Stimulated activated naive CD4-positive, alpha-beta T cell treated with Interleukin-2 at 50 U/mL for 16 hours (primary cell): ENCODE data around the gene INTS1.

Experiments used
- DNase-seq: peaks from one replicate; lab custom pipeline; 2025; lab: John Stamatoyannopoulos, UW

Gene INTS1

DNA sequence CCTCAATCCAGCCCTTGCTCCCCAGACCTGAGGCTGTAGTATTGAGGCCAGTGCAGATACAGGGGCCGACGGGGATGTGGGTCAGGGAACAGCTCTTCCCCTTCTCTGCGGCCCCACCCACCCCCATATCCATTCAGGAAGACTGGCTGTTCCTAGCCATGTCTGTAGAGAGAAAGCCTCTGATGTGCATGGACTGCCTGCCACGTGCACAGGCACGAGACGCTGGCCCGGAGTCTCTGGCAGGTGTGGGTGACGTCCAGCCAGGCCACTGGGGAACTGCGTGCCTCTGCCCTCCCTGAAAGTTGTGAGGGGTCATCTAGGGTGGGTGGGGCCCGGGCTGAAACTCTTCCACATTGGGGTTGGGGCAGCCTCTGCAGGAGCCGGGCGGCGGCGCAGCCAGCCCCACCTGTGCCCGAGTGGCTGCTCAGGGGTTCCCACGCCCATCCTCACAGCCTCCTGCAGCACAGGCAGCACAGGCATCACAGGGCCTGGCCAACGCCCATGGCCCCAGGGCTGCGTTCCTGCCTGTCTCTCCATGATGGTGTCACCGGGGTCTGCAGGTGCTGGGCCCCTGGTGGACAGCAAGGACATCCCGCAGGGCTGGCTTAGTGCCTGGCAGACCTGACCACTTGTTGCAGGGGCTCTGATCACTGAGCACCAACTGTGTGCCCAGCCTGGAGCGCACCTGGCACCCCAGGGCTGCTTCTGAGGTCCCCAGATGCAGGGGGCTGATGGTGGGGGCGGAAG lies 72.4 kb downstream of the INTS1 start:
- no peak for DNase-seq

DNA sequence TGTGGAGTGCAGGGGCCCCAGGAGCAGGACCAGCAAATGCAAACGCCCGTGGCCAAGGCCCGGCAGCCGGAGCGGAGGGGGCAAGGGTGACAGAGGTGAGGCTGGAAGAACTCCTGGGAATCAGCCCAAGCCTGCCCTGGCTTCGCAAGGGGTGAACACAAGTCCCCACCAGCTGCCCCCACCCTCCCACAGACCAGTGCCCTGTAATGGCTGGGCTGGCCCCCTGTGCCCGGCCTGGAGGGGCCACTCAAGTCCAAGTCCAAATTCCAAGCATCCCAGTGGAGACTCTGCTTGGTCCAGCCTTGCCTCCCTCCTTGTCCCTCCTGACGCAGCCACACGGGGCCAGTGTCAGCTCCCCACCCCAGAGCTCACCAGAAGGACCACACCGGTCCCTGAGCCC lies 73.0 kb downstream of the INTS1 start:
- no peak for DNase-seq

DNA sequence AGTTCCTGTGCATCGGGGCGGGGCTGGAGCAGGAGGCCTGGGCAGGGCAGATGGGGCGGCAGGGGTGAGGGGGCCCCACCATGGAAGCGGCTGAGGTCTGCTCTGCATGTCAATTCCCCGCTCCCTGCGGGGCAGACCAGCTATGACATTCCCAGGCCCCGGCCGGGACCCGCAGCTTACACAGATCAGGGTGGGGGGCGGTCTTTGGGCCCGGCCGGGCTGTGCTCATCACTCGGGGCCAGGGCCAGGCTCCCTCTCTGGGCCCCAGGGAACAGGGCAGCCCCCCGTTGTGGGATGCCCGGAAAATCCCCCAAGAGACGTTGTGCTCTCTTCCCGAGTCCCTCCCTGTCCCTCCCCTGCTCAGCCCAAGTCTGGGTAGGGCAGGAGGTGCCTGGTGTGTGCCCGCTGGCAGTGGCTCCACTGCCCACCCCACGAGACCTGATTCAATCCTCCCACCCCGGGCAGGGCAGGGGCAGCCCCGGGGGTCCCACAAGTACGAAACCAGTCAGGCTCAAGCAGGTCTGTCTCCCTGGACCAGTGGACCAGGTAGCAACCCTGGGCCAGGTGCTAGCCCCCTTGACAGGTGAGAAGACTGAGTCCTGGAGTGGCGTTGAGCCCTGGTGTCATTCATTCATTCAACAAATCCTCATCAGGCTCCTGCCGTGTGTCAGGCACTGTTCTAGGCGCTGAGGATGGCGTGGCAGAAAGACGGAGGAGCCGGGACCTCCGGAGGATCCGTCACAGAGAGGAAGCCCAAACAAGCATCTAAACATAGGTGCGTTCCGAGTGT lies 73.9 kb downstream of the INTS1 start:
- no peak for DNase-seq

DNA sequence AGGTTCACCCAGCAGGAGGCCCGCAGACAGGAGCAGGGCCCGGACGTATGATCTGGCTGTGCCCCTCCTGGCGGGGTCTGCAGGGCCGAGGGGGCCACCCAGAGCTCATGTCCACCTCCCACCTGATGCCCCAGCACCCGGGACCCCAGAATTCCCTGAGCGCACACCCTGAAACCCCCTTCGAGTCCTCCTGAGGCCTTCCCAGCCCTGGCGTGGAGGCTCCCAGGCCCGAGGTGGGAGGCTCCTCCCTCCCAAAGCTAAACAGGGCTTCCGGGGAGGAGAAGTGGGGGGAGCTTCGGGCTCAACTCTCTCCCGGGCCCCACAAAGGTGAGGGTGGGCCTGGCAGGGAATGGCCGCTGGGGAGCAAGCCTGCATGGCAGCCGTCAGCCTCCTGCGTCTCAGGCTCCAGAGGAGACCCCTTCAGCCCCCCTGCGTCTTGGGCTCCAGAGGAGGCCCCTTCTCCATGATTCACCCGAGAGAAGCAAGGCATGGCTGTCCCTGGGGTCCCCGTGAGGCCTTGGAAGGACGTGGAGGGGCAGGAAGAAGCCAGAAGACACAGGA lies 75.2 kb downstream of the INTS1 start:
- DNase-seq, result no peak

DNA sequence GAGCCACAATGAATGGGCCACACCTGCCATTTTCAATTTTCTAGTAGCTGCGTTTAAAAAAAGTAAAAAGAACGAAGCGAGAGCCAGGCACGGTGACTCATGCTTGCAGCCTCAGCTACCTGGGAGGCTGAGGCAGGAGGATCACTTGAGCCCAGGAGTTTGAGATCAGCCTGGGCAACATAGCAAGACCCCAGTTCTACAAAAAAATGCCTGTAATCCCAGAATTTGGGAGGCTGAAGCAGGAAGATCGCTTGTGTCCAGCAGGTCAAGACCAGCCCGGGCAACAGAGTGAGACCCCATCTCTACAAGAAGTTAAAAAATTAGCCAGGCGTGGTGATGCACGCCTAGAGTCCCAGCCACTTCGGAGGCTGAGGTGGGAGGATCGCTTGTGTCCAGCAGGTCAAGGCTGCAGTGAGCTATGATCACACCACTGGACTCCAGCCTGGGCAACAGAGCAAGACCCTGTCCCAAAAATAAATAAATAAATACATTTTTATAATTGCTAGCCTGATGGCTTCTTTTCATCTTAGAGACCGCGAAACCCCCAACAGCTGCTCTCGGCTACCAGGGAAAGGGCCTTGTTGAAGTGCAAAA lies 77.0 kb downstream of the INTS1 start:
- no peak for DNase-seq

DNA sequence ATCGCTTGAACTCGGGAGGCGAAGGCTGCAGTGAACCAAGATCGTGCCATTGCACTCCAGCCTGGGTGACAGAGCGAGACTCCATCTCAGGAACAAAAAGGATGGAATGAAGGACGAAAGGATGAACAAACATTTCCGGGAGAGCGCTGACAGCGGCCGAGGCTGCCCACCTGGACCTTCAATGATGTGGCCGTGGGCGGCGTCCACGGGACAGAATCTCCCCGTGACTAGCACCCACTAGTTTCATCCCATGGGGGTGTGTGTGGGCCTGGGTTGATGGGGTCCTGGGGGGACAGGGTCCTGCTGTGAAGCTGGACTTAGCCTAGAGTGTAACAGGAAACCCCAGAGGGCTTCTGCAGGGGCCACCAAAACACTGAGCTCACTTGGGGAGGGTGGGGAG lies 77.7 kb downstream of the INTS1 start:
- DNase-seq, result no peak

DNA sequence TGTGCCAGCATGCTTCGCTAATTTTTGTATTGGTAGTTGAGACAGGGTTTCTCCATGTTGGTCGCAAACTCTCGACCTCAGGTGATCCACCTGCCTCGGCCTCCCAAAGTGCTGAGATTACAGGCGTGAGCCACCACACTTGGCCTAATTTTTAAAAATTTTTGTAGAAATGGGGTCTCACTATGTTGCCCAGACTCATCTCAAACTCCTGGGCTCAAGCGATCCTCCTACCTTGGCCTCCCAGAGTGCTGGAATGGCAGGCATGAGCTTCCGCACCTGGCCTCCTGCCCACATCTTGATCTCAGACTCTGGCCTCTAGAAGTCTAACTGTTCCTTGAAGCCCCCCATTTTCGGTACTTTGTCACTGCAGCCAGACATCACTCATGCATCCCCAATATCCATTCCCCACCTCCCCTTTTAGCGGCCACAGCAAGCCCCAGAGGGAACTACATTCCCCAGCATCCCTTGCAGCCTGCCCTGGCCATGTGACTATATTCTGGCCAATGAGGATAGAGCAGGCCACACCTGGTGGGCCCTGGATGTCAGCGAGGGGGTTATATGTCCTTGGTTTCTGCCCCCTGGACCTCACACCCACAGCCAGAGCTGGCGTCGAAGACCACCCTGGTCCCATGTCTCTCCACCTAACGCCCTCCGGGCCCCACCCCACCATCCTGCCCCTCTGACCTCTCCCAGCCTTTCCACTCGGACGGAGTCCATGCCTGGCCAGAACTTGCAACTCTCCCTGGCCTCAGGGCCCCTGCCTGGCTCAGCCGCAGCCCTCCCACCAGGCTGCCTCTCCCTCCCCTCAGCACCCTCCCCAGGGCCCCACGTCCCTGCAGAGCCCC lies 78.7 kb downstream of the INTS1 start:
- no peak for DNase-seq

DNA sequence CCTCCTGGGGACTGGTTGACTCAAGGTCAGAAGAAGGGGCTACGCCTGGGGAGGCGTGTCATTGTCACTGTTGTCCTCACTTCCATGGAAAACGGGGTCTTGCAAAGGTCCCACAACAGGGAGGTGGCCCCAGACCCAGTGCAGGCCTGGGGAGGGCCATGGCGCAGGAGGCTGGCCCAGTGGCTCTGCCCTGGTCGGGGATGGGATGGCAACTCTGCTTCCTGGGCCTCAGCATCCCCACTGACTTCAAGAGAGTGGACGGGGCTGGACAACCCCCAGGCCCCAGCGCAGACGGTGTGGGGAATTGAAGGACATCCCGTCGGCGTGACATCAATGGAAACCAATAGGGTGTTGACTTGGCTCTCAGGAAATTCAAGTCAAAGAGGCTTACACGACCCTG lies 80.1 kb downstream of the INTS1 start:
- no peak for DNase-seq

DNA sequence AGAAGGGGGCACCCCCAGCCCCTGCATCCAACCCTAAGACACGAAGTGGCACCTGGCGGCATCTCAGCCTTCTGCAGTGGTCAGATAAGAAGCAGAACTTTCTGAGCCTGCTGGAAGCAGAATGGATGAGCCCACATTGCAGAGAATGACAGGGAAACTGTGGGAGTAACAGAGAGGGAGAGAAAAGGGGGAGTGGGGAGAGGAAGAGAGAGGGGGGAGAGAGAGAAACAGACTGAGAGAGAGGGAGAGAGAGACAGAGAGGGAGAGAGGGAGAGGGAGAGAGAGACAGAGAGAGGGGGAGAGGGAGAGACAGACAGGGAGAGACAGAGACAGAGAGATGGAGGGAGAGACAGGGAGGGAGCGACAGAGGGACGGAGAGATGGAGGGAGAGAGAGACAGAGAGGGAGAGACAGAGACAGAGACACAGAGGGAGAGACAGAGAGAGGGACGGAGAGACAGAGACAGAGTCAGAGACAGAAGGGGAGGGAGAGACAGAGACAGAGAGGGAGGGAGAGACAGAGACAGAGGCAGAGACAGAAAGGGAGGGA lies 80.9 kb downstream of the INTS1 start:
- DNase-seq, result no peak

DNA sequence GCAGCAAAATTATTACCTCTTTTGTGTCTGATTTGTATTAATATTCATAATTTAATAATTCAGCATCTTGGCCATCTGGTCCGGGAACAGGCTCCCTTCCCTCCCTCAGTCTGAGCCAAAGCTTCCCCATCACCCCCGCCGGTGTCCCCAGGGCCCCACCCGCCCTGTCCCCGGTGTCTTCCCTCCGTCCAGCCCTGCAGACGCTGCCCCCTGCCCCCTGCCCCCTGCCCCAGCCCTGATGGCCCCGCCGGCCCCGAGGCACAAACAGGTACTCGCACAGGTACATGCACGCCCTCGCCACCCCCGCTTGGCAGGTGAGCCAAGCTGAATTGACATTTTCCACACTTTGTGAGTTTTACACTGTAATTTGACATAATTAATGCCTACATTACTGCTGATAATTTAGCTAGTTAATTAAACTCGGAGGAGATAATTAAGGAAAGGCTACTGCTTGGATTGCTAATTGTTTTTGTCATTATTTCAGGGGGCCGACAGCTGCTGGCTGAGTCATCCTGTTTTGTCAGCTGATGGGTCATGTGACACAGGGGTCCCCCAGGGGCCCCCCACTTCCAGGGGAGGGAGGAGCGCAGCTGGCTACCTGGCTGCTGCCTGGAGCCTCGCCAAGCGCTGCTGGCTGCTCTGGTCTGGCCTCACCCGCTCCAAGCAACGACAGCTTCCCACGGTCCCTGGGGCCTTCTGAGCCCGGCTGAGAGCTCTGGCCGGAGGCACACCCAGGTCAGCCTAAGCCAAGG lies 81.5 kb downstream of the INTS1 start:
- no peak for DNase-seq

DNA sequence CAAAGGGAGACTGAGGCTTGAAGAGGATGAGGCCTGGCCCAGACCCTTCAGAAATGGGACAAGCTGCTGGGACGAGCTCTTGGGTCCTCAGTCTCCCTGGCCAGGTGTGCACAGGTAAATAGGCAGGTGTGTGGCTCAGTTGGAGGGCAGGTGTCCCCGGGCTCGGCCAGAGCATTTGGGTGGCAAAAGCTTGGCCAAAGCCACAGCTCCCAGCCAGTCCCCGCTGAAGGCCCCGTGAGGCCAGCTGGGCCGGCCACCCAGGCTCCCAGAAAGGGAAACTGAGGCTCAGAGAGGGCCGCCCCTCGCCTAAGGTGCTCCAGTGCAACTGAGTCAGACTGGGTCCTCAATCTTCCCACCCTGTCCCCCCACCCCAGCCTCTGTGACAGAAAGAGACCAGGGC lies 82.2 kb downstream of the INTS1 start:
- no peak for DNase-seq

DNA sequence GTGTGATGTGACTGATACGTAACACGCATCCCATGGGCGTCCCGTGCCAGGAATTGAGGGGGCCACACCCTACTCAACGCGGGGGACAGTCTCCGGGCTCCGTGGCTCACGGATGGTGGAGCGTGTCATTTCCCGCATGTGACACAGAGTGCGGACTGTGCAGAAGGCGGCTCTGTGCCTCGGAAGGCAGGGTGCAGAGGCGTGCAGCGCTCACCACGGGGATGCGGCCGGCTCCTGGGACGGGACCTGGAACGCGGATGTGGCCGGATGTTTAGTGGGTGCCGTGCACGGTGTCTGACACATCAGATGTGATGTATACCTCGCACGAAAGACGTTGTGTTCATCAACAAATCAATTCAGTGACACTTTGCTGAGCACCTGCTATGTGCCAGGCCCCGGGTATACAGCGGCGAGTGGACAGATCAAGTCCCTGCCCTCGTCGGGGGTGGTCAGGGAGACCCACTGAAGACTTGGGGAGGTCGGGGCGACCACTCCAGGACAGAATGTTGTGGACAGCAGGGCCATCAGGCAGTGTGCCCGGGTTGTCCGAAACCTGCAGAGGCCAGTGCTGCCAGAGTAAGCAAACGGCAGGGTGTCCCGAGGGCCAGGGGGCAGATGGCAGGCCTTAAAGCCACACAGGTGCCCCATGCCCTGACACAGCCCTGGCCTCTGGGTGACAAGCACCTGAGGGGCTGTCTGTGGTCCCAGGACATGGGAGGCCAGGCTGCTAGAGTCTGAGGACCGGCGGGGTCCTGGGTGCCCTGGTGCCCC lies 83.0 kb downstream of the INTS1 start:
- no peak for DNase-seq
